Measurements from ENCODE around the gene PARVA.
"Not testable (repeated sequence)": the region's sequence is repeated elsewhere in the genome, so short reads cannot be mapped to it uniquely, and the experiment has no call there.

Gene PARVA, protein sequence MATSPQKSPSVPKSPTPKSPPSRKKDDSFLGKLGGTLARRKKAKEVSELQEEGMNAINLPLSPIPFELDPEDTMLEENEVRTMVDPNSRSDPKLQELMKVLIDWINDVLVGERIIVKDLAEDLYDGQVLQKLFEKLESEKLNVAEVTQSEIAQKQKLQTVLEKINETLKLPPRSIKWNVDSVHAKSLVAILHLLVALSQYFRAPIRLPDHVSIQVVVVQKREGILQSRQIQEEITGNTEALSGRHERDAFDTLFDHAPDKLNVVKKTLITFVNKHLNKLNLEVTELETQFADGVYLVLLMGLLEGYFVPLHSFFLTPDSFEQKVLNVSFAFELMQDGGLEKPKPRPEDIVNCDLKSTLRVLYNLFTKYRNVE

DNA sequence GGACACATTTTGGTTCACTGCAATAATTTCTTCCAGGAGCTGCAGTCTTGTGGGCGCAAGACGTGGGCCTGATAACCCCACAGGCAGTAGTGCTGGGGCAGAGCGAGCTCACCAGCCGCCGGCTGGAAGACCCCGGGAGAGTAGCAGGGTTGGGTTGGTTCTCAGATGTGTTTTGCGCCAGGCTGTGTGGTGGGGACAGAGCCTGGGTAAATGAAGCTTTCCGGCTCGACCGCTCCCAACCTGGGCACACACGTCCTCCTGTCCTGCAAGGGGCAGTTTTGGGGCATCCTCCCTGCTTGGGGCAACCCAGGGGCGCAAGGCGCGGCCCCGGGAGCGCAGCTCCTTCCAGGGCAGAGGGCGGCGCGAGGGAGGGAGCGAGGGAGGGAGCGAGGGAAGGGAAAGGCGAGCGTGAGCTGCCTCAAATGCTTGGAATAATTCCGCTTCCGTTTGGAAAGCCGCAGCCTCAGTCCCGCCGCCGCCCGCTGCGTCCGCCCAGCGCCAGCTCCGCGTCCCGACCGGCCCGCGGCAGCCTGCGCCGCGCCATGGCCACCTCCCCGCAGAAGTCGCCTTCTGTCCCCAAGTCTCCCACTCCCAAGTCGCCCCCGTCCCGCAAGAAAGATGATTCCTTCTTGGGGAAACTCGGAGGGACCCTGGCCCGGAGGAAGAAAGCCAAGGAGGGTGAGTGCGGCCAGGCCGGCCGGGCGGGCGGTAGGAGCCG, at the start of gene PARVA:
Gene PARVA, plus strand, starts transcription at position 466 of the 718 bp plus-strand sequence. Its CDS starts 77 bp downstream, at position 543.
- no peak for DNase-seq

- no peak for DNase-seq
Observed at GRCh38 chr11:12329169-12329568, 48.2 kb upstream of the PARVA start.

GRCh38 chr11:12329797-12330196, 47.6 kb upstream of the PARVA start:
- no peak for DNase-seq

GRCh38 chr11:12330485-12331231, 46.7 kb upstream of the PARVA start:
- DNase-seq, result no peak

GRCh38 chr11:12331239-12331874, 46.0 kb upstream of the PARVA start:
- peak; percentile 88 for DNase-seq

- DNase-seq, result no peak
Observed at GRCh38 chr11:12343526-12343925, 33.8 kb upstream of the PARVA start.

DNA sequence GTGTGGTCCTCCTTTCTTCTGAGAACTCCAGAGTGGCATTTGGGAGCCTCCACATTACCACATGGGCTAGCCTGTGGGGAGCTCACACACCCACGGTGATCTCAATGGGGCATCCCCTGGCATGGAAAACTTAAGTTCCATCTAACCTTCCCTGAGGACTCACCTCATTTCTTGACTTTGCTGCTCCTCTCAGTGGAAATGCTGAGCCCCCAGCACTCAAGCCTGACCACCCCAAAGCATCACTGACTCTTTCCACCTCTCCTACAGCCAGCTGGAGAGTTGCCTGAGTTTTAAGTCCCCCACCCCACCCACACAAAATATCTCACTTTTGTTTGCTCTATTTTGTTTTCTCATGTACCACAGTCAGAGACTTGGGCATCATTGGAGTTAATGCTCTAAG, 23.8 kb upstream of the PARVA start:
- DNase-seq, result no peak

GRCh38 chr11:12354750-12355545, 22.4 kb upstream of the PARVA start:
- DNase-seq, result no peak

- no peak for DNase-seq
Observed at GRCh38 chr11:12356944-12357655, 20.3 kb upstream of the PARVA start.

DNA sequence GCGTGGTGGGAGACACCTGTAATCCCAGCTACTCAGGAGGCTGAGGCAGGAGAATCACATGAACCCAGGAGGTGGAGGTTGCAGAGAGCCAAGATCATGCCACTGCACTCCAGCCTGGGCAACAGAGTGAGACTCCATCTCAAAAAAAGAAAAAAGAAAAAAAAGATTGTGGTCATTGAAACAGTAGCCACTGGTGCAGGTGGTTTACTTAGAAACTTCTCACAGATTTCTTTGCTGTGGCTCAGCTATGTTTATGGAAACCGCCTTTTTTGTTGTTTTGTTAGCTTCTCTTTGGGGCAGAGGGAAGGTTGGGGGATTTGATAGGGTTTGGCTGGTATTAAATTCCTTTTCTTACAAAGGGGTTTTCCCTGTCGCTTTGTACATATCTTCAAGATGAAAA, 19.7 kb upstream of the PARVA start:
- not testable (repeated sequence) for DNase-seq

DNA sequence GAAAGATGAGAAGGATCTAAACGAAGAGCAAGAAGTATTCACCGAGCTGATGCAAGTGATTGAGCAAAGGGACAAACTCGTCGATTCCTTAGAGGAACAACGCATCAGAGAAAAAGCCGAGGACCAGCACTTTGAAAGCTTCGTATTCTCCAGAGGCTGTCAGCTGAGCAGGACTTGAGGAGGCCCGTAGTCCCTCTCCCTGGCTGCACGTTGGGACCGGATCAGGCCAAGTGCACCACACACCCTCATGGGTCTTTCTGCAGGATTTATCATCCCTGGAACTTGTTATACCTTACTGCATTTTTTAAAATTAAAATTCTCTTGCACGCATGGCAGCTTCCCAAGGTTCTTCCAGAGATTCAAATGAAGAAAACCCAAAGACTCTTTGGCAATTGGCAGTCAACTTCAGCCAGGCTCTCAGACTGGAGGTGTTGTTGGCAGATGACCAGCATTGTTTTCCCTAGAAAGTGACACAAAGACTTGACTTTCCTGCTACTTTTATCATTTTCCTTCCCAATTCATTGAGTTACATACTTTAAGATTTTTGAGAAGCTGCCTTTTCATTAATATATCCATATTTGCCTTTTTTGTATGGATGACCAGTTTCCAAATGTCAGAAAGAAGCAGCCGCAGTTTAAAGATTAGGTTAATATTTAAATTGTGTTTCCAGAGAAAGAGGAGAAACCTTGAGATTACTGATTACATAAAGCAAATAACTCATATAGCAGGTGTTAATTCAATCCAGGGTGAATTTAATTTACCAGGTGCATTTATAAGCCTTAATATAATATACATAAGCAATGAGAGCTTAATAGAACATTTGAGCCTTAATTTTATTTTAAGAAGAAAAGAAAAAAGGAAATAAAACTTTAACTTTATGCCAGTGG, 18.8 kb upstream of the PARVA start:
- no peak for DNase-seq

DNA sequence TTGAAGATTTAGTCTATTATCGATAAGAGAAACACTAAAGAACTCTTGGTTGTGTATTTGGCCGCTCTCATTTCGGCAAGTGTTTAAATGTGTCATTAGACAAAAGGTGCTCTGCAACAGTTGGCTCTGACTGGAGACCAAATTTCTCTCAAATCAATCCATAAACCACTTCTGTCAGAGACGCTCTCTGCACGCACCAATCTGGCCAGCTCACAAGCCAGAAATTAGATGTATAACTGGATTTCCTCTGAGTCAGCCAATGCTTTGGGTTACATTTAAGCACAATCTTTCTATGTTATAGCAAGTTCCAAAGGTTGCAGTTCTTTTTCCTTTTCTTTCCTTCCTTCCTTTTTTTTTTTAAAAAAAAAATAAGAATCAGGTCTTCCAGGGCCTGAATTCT, 17.6 kb upstream of the PARVA start:
- no peak for DNase-seq

- DNase-seq, result no peak
Observed at GRCh38 chr11:12361682-12362081, 15.7 kb upstream of the PARVA start.

GRCh38 chr11:12362857-12363256, 14.5 kb upstream of the PARVA start:
- DNase-seq, result no peak

DNA sequence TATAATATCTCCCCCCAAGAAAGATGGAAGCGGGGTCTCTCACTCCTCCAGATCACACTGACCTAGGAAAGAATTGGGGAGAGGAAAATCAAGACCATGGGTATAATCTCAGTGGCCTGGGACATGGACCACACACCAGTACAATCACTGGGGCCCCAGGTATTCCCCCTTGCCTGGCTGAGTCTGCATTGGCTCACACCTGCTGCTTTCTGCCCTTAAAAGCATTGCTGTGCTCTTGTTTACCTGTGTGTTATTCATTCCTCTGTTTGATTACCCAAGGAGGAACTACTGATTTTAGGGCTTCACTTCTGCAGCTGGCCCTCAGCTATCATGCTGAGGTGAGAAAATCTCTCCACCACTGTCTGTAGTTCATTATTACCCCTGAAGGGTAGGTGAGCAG, 14.0 kb upstream of the PARVA start:
- no peak for DNase-seq

DNA sequence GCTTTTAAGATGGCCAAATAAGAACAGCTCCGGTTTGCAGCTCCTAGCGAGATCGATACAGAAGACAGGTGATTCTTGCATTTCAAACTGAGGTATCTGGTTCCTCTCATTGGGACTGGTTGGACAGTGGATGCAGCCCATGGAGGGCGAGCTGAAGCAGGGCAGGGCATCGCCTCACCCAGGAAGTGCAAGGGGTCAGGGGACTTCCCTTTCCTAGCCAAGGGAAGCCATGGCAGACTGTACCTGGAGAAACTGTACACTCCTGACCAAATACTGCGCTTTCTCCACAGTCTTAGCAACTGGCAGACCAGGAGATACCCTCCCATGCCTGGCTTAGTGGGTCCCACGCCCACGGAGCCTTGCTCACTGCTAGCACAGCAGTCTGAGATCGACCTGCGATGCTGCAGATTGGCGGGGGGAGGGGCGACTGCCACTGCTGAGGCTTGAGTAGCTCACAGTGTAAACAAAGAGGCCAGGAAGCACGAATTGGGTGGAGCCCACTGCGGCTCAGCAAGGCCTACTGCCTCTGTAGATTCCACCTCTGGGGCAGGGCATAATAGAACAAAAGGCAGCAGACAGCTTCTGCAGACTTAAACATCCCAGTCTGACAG, 11.3 kb upstream of the PARVA start:
- peak; percentile 28 for DNase-seq

DNA sequence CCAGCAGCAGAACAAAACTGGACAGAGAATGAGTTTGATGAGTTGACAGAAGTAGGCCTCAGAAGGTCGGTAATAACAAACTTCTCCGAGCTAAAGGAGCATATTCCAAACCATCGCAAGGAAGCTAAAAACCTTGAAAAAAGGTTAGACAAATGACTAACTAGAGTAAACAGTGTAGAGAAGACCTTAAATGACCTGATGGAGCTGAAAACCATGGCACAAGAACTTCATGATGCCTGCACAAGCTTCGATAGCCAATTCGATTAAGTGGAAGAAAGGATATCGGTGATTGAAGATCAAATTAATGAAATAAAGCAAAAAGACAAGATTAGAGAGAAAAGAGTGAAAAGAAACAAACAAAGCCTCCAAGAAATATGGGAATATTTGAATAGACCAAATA, 10.3 kb upstream of the PARVA start:
- not testable (repeated sequence) for DNase-seq

DNA sequence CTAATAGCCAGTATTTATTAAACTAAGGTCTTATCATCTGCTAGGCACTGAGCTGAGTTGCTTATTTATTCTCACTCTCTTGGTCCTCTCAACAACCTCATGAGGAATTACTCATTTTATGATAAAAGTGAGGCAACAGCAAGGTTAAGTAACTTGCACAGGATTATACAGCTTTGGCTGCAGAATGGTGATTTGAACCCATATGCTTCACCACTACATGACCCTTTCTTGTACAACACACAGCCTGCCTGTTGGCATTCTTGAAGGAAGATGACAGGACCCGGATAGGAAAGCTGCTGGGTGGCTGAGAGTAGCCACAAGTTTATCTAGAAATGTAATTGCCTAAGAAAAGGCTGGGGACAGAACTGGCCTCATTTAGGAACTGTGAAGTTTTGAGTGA, 5.3 kb upstream of the PARVA start:
- no peak for DNase-seq

DNA sequence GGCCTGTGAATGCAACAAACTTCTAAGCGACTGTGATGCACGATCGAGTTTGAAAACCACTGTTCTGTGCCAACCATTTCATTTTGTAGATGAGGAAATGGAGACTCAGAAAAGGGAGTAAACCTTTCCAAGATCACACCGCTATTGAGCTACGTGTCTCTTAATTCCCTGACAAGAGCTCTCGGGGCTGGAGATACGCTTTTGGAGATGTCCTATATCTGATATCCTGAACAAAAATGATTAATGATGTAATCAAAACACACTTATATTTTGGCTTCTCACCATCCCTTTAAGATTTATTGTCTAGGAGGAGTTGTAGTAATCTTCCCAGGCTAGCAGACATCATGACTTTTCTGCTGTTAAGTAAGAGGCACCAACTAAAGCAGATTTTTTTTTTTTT, 1.7 kb upstream of the PARVA start:
- DNase-seq, result no peak

Data from hematopoietic multipotent progenitor cell treated with erythropoietin and hydrocortisone succinate and interleukin-3 and kit ligand, for 4 days (in vitro differentiated cells).